ENCODE results near the gene MYO15A. TPM values are rescaled to one million over a fixed set of nuclear protein-coding genes. Genes with fewer than 3 reads are reported as not detected.
A peak's percentile ranks its signal among the peaks of the same experiment; 100 is the strongest.

MYO15A gene
- total RNA-seq, 1 experiment from 2014 or later = 2.8 TPM

GRCh38 chr17:18151290-18151689 is 42.7 kb downstream of the MYO15A start:
- H4K20me1 ChIP-seq (ENCODE audit: insufficient read depth) = no peaks in the 10 kb centered on the region
- H3K79me2 ChIP-seq (ENCODE audit: insufficient read depth, low read length) = no peaks in the 10 kb centered on the region
- ChIA-PET CTCF (no interaction called here), RAD21 (ENCODE audit: low non-redundant PET in 1 of 2, low total read pairs in 2 of 2, uncharacterized antibody in 2 of 2, unreplicated experiment in 2 of 2) (no interaction called here), POLR2A (no interaction called here)
- no peak for TF ChIP-seq EZH2phosphoT487 (IDR thresholded peaks at IDR 0.05; ENCODE audit: borderline replicate concordance)
- no peak for TF ChIP-seq CTCF (IDR thresholded peaks at IDR 0.05 in 2 of 3, conservative IDR thresholded peaks at IDR 0.05 in 1 of 3; ENCODE audit: borderline replicate concordance in 1 of 3, insufficient read depth in 1 of 3, low read depth in 2 of 3, low read length in 2 of 3)
- no peak for TF ChIP-seq CEBPB (IDR thresholded peaks at IDR 0.05; ENCODE audit: low read depth)
- H3K36me3 ChIP-seq (ENCODE audit: control insufficient read depth in 1 of 2, insufficient read depth in 2 of 2, low read length in 2 of 2) = no peaks in the 10 kb centered on the region
- no peak overlapping the region for H3K4me2 ChIP-seq (ENCODE audit: low read length)
- H3K9me3 ChIP-seq (ENCODE audit: control insufficient read depth in 1 of 2, insufficient read depth in 1 of 2, low read depth in 1 of 2, low read length in 2 of 2) = no peaks in the 10 kb centered on the region
- ATAC-seq (no peak), DNase-seq (ENCODE audit: low read depth, low spot score) (no peak)
- H3K4me3 ChIP-seq (replicated peaks in 1 of 2; ENCODE audit: low read depth in 1 of 2, low read length in 2 of 2) = no peak overlapping the region
- intact Hi-C loops (cut with micrococcal nuclease) = no loop called here
- H2AFZ ChIP-seq (ENCODE audit: low read depth, low read length, poor library complexity, severe bottlenecking) = no peak overlapping the region
- BruUV-seq (replicated peaks) = no TSS peak
- H3K9ac ChIP-seq (ENCODE audit: low read length) = no peak overlapping the region
- H3K4me1 ChIP-seq (ENCODE audit: control insufficient read depth in 1 of 2, insufficient read depth in 2 of 2, low read length in 2 of 2) = peaks cover 13 to 26% of the 10 kb centered on the region in 2 experiments
- no peaks in the 10 kb centered on the region for H3K9me2 ChIP-seq (ENCODE audit: insufficient read depth)
- H3K27ac ChIP-seq (ENCODE audit: low read depth, low read length) = no peak overlapping the region
- no peaks in the 10 kb centered on the region for H3K27me3 ChIP-seq (ENCODE audit: insufficient read depth, low read length)

GRCh38 chr17:18155179-18155578 is 46.6 kb downstream of the MYO15A start:
- BruUV-seq (replicated peaks) = no TSS peak
- 0 out of 6 replicates have a peak, but pooled peaks of 1 of the 3 experiments have one; percentile 3 for TF ChIP-seq CTCF (IDR thresholded peaks at IDR 0.05 in 2 of 3, conservative IDR thresholded peaks at IDR 0.05 in 1 of 3; ENCODE audit: borderline replicate concordance in 1 of 3, insufficient read depth in 1 of 3, low read depth in 2 of 3, low read length in 2 of 3)
- TF ChIP-seq ZNF274 (IDR thresholded peaks at IDR 0.05; ENCODE audit: low read depth, low read length) = no peak
- no peak overlapping the region for H3K9ac ChIP-seq (ENCODE audit: low read length)

More at GRCh38 chr17:18155179-18155578, 46.6 kb downstream of the MYO15A start:
- no peak overlapping the region for H3K4me2 ChIP-seq (ENCODE audit: low read length)
- peaks cover 21 to 60% of the 10 kb centered on the region in 2 experiments for H3K4me1 ChIP-seq (ENCODE audit: control insufficient read depth in 1 of 2, insufficient read depth in 2 of 2, low read length in 2 of 2)
- H3K27me3 ChIP-seq (ENCODE audit: insufficient read depth, low read length) = no peaks in the 10 kb centered on the region
- no peaks in the 10 kb centered on the region for H3K9me2 ChIP-seq (ENCODE audit: insufficient read depth)
- no peak for ATAC-seq
- H3K79me2 ChIP-seq (ENCODE audit: insufficient read depth, low read length) = no peaks in the 10 kb centered on the region
- H3K36me3 ChIP-seq (ENCODE audit: control insufficient read depth in 1 of 2, insufficient read depth in 2 of 2, low read length in 2 of 2) = no peaks in the 10 kb centered on the region
- POLR2A ChIA-PET = interaction anchor here (0.6 kb wide), 1 partner anchor 556 kb away, joined by 4 read pairs; no protein-coding TSS in a partner anchor
- DNase-seq (ENCODE audit: low read depth, low spot score) = no peak
- intact Hi-C loops (cut with micrococcal nuclease) = no loop called here
- no peaks in the 10 kb centered on the region for H3K9me3 ChIP-seq (ENCODE audit: control insufficient read depth in 1 of 2, insufficient read depth in 1 of 2, low read depth in 1 of 2, low read length in 2 of 2)
- no peak overlapping the region for H3K4me3 ChIP-seq (replicated peaks in 1 of 2; ENCODE audit: low read depth in 1 of 2, low read length in 2 of 2)
- H4K20me1 ChIP-seq (ENCODE audit: insufficient read depth) = no peaks in the 10 kb centered on the region
- H2AFZ ChIP-seq (ENCODE audit: low read depth, low read length, poor library complexity, severe bottlenecking) = no peak overlapping the region
- no peak overlapping the region; the same call in 1 of the 2 replicates for H3K27ac ChIP-seq (ENCODE audit: low read depth, low read length)
- CTCF ChIA-PET = interaction anchor here (1.3 kb wide), 1 partner anchor 29 kb away, joined by 3 read pairs; the partner anchor contains the start of gene ALKBH5
- RAD21 ChIA-PET (ENCODE audit: low non-redundant PET in 1 of 2, low total read pairs in 2 of 2, uncharacterized antibody in 2 of 2, unreplicated experiment in 2 of 2) = no interaction called here

Data from HCT116 (cell line).